Measurements from ENCODE around the gene GRK6.

DNA sequence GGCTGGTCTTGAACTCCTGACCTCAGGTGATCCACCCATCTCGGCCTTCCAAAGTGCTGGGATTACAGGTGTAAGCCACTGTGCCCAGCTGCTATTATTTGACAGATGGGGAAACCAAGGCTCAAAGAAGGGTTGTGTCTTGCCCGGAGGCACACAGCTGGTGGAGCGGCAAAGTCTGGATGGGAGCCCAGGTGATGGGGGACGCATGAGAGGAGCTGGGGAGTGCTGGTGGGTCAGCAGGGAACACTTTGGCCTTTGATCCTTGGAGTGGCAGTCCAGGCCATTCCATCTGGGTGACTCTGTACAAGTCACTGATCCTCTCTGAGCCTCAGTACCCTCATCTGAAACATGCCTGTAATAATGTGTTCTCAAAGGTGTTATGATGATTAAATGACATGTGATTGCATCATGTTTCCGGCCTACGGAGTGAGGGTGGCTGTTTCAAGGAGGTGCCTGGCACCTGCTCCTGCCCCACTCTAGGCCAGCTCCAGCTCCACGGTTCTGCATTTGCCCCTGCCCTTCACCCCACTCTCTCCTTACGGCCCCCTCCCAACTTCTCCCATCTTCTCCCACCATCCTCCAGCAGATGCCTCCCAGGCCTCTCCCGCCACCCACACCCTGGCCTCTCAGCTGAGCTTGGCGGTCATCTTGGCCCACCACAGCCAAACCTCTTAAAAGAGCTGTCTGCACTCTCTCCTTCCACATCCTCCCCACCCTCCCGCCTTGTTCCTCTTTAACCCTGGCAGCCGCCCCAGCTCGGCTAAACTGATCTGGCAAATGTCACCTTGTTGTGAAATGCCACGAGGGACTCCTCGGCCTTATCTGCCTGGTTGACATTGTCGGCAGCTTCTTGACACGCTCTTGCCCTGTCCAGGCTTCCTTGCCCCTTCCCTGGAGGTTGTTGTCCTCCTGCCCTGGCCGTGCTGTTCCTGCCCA, 52.5 kb downstream of the GRK6 start:
- TF ChIP-seq, protein P1, sequence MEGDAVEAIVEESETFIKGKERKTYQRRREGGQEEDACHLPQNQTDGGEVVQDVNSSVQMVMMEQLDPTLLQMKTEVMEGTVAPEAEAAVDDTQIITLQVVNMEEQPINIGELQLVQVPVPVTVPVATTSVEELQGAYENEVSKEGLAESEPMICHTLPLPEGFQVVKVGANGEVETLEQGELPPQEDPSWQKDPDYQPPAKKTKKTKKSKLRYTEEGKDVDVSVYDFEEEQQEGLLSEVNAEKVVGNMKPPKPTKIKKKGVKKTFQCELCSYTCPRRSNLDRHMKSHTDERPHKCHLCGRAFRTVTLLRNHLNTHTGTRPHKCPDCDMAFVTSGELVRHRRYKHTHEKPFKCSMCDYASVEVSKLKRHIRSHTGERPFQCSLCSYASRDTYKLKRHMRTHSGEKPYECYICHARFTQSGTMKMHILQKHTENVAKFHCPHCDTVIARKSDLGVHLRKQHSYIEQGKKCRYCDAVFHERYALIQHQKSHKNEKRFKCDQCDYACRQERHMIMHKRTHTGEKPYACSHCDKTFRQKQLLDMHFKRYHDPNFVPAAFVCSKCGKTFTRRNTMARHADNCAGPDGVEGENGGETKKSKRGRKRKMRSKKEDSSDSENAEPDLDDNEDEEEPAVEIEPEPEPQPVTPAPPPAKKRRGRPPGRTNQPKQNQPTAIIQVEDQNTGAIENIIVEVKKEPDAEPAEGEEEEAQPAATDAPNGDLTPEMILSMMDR (IDR thresholded peaks at IDR 0.05), result no peak
- no peak for TF ChIP-seq POLR2A (IDR thresholded peaks at IDR 0.05; ENCODE audit: low read depth)
